Daoy (cell line): ENCODE data around the gene MGAT1. TPM values are rescaled to one million over a fixed set of nuclear protein-coding genes. Genes with fewer than 3 reads are reported as not detected.
"Not testable (repeated sequence)": the region's sequence is repeated elsewhere in the genome, so short reads cannot be mapped to it uniquely, and the experiment has no call there.

ENCODE experiments used
- DNase-seq: peaks from one replicate; pipeline ENCODE4 v3.0.0-alpha.2; 2015; ENCODE audit warnings: low read depth
- total RNA-seq: library from RNA; depleted of rRNA; stranded (reverse); fragments of >200 nt; shearing (Covaris generic); gene quantifications from 2 replicates; pipeline ENCODE4 v1.2.3, GENCODE V29; 2014

Gene MGAT1
- total RNA-seq, 1 experiment from 2014 or later = 62.9 TPM

GRCh38 chr5:180806351-180807011 lies 3.9 kb upstream of the MGAT1 start:
- no peak for DNase-seq

- DNase-seq = no peak
Measured at GRCh38 chr5:180804129-180804618, 1.6 kb upstream of the MGAT1 start.

- peak; percentile 61 for DNase-seq
Measured at GRCh38 chr5:180803181-180804128, 849 bp upstream of the MGAT1 start.

GRCh38 chr5:180801596-180802324 lies 846 bp downstream of the MGAT1 start:
- no peak for DNase-seq

GRCh38 chr5:180799902-180800801 lies 2.5 kb downstream of the MGAT1 start:
- peak; percentile 65 for DNase-seq

GRCh38 chr5:180799194-180799593 lies 3.4 kb downstream of the MGAT1 start:
- DNase-seq = no peak

- no peak for DNase-seq
Measured at GRCh38 chr5:180798193-180798592, 4.4 kb downstream of the MGAT1 start.

GRCh38 chr5:180797256-180798192 lies 5.1 kb downstream of the MGAT1 start:
- no peak for DNase-seq

- DNase-seq = no peak
Measured at GRCh38 chr5:180795771-180796313, 6.8 kb downstream of the MGAT1 start.

GRCh38 chr5:180792965-180793287 lies 9.7 kb downstream of the MGAT1 start:
- DNase-seq = no peak

GRCh38 chr5:180792287-180792964 lies 10.2 kb downstream of the MGAT1 start:
- no peak for DNase-seq

GRCh38 chr5:180791611-180792213 lies 10.9 kb downstream of the MGAT1 start:
- DNase-seq = no peak

- DNase-seq = no peak
Measured at GRCh38 chr5:180790524-180790923, 12.1 kb downstream of the MGAT1 start.

- DNase-seq = no peak
Measured at GRCh38 chr5:180790020-180790419, 12.6 kb downstream of the MGAT1 start.

GRCh38 chr5:180788651-180789410 lies 13.8 kb downstream of the MGAT1 start:
- not testable (repeated sequence) for DNase-seq

GRCh38 chr5:180787711-180788431 lies 14.7 kb downstream of the MGAT1 start:
- no peak for DNase-seq
